Activated CD8-positive, alpha-beta memory T cell treated with anti-CD3 and anti-CD28 coated beads, Interleukin-2, amount 50 U/mL, for 1 hour (primary cell): ENCODE measurements around the gene ATL3.
"Not testable (repeated sequence)": the region's sequence is repeated elsewhere in the genome, so short reads cannot be mapped to it uniquely, and the experiment has no call there.

Source experiments
- DNase-seq: peaks from one replicate; pipeline ENCODE4 v3.0.0-alpha.2; 2020; ENCODE audit errors: extremely low read depth

ATL3 gene

DNA sequence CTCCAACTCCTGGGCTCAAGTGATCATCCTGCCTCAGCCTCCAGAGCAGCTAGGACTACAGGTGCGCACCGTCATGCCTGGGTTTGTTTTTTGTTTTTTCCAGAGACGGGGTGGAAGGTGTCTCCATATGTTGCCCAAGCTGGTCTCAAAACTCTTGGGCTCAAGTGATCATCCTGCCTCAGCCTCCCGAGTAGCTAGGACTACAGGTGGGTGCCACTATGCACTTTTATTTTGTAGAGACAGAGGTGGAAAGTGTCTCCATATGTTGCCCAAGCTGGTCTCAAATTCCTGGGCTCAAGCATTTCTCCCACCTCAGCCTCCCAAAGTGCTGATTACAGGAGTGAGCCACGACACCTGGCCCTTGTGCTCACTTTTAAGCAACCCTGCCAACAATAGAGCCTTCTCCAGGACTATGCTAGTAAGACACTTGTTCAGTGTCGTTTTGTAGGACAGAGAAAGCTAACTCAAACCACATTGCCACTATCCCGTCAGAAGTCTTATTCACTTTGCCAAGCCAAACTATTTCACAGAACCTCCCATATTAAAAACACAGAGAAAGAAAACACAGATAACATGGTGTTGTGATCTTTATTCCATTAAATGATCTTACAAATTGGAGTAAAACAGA lies 47.5 kb downstream of the ATL3 start:
- no peak for DNase-seq

DNA sequence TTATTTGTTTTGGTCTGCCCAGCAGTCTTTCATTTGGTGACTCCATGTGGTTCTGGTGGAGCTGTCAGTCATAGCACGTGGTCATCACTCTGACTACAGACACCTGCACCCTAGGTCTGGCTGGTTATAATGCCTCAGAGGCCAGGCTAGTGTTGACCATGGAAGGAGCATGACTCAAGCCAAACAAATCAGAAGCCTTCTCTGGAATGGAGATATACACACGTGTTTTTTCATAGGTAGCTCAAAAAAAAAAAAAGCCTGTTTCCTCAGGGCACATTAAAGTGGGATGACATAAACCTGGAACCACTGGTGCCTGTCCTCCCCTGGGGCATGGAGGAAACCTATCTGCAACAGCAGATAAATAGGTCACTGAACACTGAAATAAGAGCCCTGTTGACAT lies 48.9 kb downstream of the ATL3 start:
- DNase-seq = no peak

DNA sequence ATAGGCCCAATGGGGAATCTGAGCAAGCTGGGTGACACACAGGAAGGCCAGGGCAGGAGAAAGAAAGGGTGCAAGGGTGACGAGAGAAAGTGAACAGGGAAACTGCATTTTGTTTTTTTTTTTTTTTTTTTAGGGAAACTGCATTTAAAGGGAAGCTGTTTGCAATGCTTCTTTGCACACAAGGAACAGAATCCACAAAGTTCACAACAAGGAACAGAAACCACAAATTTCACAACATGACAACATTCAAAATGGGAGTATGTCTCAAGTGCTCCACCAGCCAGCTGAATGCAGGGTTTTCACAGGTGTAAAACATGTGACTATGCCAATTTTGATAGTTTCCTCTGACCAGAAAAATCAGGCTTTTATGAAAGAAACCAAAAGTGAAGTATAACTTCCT lies 50.1 kb downstream of the ATL3 start:
- DNase-seq = no peak

DNA sequence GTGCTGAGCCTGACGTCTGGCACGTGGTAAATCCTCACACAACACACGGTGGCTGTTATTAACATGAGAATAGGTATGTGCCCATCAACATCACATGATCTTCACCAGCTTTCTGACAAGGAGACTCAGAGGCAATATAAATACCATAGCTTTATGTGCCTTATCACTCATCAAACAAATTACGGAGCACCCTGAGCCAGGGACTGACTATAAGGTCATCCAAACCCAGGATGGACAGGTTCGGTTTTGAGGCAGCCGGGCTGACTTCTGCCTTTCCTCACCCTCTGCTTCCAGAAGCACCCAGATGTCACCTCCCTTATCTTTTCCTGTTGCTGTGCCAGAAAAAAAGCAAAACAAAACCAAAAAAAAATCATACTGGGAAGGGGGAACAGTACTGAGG lies 51.2 kb downstream of the ATL3 start:
- DNase-seq = no peak

DNA sequence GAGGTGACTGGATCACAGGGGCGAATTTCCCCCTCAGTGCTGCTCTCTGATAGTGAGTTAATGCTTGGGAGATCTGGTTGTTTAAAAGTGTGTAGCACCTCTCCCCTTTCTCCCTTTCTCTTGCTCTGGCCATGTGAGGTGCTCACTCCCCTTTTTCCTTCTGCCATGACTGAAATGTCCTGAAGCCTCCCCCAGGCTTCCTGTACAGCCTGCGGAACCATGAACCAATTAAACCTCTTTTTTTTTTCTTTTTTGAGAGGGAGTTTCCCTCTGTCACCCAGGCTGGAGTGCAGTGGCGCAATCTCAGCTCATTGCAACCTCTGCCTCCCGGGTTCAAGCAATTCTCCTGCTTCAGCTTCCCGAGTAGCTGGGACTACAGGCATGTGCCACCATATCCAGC lies 53.5 kb downstream of the ATL3 start:
- DNase-seq = not testable (repeated sequence)

DNA sequence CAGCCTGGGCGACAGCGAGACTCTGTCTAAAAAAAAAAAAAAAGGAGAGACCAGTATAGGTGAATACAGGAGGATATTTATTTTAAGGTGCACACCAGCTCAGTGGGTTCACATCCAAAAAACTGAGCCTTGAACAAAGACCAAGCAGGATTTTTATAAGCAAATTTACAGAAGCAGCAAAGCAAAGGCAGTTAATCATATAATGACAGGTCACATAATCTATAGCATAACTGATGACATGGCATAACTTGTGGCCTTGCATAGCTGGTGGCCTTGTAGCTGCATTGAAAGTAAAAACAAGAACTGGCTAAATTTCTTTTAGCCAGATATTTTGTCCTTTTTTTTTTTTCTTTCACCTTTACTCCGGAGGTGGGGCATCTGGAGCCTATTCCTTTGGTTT lies 54.2 kb downstream of the ATL3 start:
- DNase-seq = no peak

DNA sequence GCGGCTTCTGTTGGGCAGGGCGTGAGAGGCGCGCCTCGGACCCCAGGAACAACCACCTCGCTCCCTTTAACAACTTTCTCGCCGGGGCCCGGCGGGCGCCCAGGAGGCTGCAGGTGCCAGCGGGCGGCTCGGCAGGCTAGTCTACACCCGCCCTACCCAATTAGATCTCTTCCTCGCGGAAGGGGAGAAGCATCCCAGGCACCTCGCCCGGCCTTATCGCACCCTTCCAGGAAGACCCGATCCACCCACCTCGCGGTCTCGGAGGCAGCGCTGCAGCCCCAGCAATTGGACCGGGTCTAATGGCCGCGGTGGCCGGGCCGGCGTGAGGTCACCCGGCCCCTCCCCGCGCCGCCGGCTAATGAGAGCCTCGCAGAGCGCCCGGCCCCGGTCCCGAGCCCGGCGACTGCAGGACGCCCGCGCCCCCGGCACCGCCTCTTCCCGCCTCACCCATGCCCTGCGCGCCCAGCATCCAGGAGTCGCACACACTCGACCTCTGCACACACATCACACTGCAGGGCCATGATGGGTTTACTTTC lies 57.0 kb downstream of the ATL3 start, which contains the start of gene PLAAT3:
Gene PLAAT3 (minus strand): TSS at position 298 of the 536 bp plus-strand sequence. CDS start 419 bp downstream, outside the sequence.
- DNase-seq = no peak

DNA sequence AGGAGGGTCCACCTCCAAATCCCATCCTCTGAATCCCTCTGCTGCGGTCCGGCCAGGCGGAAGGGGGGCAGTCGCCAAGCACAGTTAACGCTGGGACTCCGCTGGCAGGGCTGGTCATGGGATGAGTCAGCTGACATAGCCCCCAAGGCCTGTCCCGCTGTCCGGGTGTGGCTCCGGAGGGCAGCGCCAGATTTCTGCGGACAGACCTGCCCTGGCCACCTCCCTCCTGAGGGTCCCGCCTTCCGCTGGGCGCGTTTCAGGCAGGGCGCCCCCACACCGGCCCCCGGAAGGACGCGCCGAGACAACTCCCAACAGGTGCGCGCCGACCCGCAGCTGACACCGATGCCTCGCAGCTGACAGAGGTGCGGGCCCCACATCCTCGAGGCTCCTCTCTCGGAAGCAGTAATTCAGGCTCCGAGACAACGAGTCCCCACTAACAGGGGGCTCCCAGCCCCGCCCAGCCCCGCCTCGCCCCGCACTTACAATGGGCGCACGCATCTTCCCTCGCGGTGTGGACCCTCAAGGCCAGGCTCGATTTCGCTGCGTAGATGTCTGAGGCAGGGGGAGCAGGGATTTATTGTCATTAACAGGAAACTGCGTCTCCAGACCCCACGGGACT lies 57.5 kb downstream of the ATL3 start:
- no peak for DNase-seq

DNA sequence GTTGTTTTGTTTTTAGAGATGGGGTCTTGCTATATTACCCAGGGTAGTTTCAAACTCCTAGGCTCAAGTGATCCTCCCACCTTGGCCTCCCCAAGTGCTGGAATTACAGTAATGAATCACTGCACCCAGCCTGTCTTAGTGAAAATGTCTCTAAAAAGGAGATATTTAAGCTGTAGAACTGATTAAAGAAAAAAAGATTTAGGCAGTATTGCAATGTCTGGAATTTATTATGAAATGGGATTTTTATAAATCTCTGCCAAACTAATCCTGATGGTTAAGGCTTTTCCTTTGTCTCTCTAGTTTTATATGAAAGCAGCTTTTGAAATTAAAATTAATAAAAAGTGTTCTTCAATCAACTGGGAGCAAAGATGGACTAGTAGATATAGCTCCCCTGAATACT lies 59.0 kb downstream of the ATL3 start:
- no peak for DNase-seq

DNA sequence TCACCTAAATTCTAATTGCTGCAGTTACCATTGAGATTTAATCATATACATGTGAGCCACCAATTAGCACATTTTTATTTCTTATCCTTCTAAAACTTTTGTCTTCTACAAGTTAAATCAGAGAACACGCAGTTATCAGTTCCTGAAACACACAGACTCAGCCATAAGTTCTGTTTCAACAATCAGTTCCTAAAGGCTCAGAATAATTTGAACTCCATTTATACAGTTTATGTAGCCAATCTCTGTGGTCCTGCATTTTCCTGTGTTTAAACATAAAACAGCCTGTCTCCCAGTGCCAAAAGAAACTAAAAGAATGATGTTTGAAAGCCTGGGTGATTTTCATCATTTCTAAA lies 59.8 kb downstream of the ATL3 start:
- no peak for DNase-seq

DNA sequence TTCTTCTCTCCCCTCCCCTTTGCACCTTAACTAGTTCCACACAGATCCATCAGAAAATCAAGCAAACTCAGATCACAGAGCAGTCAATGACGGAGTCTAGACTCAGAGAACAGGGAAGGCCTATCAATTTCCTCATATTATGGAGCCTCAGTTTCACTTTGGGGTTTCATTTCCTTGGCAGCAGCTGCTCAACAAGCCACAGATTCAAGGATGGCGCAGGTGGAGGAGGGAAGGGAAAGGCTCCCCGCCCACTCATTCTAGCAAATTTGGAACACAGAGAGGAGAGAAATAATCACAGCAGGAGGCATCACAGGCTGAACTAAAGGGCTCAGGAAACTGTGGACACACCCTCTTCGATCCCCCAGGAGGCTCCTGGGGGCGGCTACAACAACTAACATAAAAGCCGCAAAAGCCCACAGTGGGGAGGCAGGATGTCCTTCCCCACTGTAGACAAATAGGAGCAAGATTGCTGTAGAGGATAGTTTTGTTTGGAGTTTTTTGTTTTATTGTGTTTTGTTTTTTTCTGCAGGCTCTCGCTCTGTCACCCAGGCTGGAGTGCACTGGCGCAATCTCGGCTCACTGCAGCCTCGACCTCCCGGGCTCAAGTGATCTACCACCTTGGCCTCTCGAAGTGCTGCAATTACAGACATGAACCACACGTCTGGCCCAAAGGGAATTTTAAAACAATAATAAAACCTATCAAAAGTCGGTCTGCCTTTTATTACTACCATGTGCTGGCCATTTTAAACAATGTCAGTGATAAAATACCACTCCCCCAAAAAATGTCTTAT lies 60.4 kb downstream of the ATL3 start:
- DNase-seq = no peak

DNA sequence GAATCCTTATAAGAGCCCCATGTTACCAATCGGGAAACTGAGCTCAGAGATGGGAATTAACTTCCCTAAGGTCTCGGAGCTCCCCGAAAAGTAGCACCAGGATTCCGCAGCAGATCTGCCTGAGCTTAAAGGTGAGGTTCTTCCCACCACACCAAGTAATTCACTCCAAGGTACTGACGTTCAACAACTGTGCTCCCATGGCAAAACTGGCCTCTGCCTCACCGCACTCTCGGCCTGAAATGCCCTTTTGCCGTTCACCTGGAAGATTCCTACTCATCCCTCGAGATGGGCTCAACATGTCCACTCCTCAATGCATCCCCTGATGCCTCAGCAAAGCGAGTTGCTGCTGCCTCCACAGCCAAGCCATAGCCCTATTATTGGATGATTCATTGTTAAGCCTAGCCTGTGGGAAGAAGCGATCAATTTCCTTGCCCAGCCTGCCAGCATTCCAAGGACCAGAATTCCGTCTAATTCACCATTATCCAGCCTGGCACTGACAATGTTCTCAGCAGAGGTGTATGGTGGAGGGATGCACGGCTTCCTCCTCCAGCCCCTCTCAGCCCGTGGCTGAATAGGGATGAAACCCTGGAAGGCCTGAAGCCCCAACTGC lies 61.1 kb downstream of the ATL3 start:
- no peak for DNase-seq

DNA sequence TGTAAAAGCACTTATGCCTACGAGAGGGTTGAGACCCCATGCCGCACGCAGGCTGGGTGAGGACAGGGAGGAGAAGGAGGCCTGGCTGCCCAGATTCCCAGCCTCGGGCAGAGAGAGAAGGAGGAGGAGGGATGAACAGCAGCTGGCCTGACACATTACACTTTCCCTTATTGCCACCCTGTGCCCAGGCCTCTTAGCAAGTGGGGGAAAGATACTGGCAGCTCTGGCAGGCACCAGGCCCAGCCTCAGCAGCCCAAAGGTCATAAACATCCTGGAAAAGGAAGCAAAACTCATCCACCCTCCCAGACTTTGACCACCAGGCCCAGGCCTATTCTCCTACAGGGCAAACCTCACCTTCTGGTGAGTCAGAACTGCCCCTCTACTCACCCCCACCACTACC lies 61.6 kb downstream of the ATL3 start:
- DNase-seq = no peak

DNA sequence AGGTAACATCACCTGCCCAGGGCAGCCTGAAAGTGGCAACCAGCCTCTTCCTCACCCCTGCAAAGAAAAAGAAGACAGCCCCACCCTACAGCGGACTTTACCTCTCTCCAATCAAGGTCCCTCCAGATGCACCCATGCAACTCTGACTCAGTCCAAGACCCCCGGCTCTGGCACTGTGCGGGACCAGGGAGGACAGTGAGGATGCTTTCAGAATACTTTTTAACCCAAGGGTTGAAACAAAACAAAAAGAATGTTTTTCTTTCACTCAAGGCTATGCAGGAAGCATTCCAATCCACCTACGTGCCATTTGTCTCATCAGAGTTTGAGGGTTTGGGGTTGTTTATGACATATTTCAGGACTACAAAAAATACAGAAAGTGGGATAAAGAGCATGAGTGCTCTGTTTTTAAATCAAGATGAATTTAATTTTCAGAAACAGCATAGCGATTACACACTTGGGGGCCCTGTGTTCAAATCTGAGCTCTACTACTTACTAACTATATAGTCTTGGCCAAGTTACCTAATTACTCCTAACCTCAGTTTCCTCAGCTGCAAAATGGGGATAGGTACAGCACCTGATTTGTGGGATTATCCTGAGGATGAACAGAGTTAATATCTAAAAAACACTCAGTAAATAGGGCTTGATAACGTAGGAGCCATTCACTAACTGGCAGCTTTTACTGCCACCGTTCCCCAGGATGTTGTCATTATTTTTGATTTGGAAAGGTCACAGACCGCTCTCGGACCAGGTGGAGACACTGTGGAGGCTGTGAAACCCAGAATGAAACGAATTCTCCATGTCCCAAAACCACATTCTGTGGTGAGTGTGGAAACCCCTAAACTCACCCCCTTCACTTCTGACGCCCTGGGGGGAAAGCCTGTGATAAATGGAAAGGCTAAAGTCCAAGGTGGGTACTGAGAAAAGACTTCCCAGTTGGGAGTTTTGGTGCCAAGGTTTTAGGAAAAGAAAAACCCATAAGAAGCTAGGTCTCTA lies 62.5 kb downstream of the ATL3 start:
- no peak for DNase-seq

DNA sequence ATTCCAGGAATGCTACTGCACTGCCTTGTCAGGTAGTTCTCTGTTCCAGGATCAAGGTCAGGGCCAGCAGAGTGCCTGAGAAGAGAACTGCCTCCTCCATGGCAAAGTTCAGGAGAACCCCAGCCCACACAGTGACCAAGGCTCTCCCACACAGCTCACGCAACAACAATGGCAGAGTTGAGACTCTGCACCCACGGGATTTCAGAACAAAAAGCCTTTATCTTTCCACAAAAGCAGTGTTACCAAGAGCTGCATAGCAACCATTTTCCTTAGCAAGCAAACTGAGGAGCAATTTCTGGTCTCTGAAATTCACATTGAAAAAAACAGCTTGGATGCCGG lies 68.0 kb downstream of the ATL3 start:
- no peak for DNase-seq

DNA sequence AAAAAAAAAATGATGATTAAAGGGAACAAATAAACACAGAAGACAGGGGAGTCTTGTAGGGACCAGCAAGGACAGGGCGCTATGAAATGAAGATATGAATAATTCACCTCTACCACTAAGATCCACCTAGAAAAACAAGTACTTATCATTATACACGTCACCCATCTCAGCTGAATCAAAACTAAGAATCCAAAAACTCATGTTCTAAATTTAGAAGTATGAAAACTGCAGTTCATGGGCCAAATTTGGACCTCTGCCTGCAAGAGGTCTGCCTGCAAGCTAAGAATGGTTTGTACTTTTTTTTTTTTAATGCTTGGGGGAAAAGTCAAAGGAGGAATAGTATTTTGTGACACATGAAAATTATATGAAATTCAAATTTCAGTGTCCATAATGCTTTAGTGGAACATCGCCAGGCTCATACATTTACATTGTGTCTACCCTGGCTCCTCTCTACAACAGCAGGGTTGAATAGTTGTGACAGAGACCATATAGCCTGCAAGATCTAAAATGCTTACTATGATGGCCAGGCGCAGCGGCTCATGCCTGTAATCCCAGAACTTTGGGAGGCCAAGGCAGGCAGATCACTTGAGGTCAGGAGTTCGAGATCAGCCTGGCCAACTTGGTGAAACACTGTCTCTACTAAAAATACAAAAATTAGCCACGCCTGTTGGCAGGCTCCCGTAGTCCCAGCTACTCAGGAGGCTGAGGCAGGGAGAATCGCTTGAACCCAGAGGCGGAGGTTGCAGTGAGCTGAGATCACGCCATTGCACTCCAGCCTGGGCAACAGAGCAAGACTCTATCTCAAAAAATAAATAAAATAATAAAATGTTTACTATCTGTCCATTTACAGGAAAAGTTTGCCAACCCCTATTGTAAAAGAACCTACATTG lies 68.6 kb downstream of the ATL3 start:
- not testable (repeated sequence) for DNase-seq

DNA sequence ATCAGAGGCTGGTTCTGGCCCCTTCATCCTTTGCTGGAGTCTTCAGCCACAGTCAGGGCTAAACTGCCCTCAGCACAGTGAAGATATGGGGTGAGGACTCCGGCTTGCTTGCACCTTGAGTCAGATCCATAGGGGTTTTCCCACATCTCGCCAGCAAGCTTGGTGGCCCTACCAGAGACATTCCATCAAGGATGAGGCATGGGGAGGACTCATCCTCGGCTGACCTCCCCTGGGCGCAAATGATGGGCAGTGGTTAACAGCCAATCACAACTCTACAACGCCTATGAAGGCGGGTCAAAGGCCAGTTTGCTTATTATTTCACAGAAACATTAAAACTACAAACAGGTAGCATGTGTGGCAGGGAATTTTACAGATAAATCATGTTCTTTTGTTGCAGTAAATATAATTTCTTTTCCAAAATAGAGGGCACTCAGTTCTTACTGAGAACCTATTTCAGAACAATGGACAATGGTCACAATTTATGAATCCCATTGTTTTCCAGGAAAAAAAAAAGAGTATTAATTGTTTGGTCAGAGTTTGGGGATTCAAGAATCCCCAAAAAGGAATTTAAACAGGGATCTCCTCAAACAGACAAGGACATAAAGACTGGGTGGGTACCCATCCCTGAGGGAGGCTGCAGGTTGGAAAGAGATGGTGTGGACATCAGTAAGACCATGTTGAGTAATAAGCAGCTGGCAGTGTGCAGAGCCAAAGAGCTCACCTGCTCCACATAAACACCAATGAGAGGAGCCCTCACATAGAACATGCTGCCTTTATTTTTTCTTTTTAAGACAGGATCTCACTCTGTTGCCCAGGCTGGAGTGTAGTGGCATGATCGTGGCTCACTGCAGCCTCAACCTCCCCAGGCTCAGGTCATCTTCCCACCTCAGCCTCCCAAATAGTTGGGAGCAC lies 71.7 kb downstream of the ATL3 start:
- no peak for DNase-seq

DNA sequence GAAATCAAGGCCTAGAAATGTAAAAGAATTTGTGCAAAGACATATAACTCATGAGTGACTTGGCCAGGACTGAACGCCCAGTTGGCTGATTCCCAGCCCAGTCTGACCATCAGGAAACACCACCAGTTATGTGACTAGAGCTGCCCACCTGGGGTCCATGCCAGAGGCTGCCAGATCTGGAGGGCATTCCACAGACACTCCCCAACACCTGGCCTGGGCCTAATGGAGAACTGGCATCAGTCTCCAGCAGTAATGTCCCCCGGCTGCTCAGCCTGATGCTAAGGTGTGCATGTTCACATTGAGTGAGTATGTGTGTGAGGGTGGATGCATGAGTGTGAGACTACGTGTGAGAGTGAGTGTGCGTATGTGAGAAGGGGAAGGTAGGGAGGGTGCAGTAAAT lies 72.6 kb downstream of the ATL3 start:
- DNase-seq = no peak

DNA sequence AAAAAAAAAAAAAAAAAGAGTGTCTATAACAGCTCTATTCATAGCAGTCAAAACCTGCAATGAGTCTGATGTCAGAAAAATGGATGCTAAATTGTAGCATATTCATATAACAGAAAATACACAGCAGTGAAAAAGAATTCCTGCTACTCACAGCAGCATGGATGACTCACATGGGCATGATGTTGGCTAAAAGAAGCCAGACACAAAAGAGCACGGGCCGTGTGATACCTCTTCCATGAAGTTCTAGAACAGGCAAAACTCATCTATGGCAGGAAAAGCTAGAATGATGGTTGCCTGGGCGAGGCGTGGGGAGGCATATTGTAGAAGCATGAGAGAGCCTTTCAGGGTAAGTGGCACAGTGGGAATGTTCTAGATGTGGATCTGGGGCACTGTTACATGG lies 75.9 kb downstream of the ATL3 start:
- DNase-seq = no peak
